Lower lobe of right lung (tissue), 2 donors: Measurements from ENCODE around the gene MYO1B. TPM values are rescaled to one million over a fixed set of nuclear protein-coding genes. Genes with fewer than 3 reads are reported as not detected.

Source experiments
- ATAC-seq, 2 donors: fragments of 200-7000 bp; cut with Tn5 transposase; one replicate each; pipeline ENCODE4 v1.9.1; 2020 to 2022; ENCODE audit warnings: mild to moderate bottlenecking in 2 of 2, moderate library complexity in 2 of 2
- DNase-seq: peaks from one replicate; pipeline ENCODE4 v3.0.0-alpha.2; 2020
- H3K27ac ChIP-seq: fragments of 200-600 bp; one replicate; pipeline ENCODE4 v1.8.0; 2022
- H3K27me3 ChIP-seq: fragments of 200-600 bp; one replicate; pipeline ENCODE4 v1.8.0; 2022; ENCODE audit warnings: low read depth
- H3K36me3 ChIP-seq: fragments of 200-600 bp; one replicate; pipeline ENCODE4 v1.8.0; 2022; ENCODE audit warnings: mild to moderate bottlenecking
- H3K4me1 ChIP-seq: fragments of 200-600 bp; one replicate; pipeline ENCODE4 v1.8.0; 2022
- H3K4me3 ChIP-seq: fragments of 200-600 bp; one replicate; pipeline ENCODE4 v1.8.0; 2022; ENCODE audit warnings: mild to moderate bottlenecking
- H3K9me3 ChIP-seq: fragments of 200-600 bp; one replicate; pipeline ENCODE4 v1.8.0; 2022
- intact Hi-C: fragments of 100-400 bp; cut with DNase I; formaldehyde crosslinking; loops from one replicate; pipeline ENCODE4 v1.11.0; 2022
- total RNA-seq: library from RNA; stranded (reverse); fragmentation: NEBNext Ultra II Directional; extraction: Animal tissue kit (Norgen Biotek cat#: 25700); gene quantifications from one replicate; pipeline ENCODE4 v1.2.1, GENCODE V29; 2021
- TF ChIP-seq, protein P1 (sequence below): fragments of 200-600 bp; IDR thresholded peaks from one replicate; pipeline ENCODE4 v1.8.0; 2022; ENCODE audit warnings: antibody characterized with exemption, mild to moderate bottlenecking
- donor health status: DM: no; HTN: yes; CAD: no; lungs with severe emphysema.

MYO1B gene
- total RNA-seq, 1 donor from 2014 or later, result 123 TPM

DNA sequence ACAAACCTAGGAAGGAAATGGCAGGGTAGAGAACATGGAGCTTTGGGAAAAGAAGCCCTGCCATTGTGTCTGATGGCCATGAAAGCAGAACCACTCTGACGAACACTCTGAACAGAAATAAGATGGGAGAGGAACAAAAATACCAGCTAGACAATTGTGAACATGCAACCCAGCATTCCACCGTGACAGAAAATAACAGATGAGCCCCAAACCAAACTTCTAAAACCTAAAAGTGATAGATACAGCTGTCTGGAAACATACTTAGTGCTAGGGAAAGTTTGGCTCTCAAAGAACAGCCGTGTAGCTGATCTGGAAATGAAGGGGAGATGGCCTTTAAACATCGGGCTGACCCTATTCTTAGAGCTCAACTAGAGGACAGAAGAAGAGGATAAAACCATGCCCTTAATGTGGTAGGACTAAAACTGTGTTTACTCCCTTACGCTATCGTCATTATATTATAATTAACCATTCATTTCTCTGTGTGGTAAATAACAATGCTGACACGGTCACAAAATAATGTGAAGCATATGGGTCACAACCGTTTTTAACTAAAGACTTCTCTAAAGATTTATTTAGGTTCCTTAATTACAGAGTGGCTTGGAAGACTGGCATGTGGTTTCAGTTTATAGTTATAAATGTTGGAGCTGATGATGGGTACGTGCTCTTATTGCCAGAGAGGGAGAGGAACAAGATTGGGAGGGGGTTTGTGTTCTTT is 80.6 kb downstream of the MYO1B start:
- H3K36me3 ChIP-seq, result peaks cover 10% of the 10 kb centered on the region
- TF ChIP-seq, protein P1, sequence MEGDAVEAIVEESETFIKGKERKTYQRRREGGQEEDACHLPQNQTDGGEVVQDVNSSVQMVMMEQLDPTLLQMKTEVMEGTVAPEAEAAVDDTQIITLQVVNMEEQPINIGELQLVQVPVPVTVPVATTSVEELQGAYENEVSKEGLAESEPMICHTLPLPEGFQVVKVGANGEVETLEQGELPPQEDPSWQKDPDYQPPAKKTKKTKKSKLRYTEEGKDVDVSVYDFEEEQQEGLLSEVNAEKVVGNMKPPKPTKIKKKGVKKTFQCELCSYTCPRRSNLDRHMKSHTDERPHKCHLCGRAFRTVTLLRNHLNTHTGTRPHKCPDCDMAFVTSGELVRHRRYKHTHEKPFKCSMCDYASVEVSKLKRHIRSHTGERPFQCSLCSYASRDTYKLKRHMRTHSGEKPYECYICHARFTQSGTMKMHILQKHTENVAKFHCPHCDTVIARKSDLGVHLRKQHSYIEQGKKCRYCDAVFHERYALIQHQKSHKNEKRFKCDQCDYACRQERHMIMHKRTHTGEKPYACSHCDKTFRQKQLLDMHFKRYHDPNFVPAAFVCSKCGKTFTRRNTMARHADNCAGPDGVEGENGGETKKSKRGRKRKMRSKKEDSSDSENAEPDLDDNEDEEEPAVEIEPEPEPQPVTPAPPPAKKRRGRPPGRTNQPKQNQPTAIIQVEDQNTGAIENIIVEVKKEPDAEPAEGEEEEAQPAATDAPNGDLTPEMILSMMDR, result no peak

DNA sequence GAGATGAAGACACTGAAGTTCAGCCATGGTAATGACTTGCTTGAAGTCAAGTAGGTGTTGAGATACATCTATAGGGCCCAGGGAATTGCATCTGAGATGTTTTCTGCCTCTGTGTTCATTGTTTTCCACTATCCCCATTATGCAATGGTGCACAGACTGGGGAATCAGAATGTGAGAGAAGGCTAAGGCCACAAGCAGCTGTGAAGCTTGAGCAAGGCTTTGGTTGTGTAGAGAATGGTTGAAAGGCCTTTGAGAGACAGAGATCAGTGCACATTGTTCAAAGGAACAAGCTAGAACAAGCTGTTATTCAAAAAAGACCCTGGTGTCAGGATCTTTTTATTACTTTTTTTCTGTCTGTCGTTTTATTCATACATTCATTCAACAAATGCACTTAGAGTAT is 82.3 kb downstream of the MYO1B start:
- H3K9me3 ChIP-seq, result peaks cover 9% of the 10 kb centered on the region
- H3K4me3 ChIP-seq, result no peak overlapping the region
- intact Hi-C loops, result no loop called here
- ATAC-seq (no peak), DNase-seq (no peak)
- TF ChIP-seq, protein P1, result no peak
- no peak overlapping the region for H3K27ac ChIP-seq
- no peaks in the 10 kb centered on the region for H3K27me3 ChIP-seq
- peaks cover 8% of the 10 kb centered on the region for H3K4me1 ChIP-seq
- H3K36me3 ChIP-seq, result peaks cover 20% of the 10 kb centered on the region

More for the DNA sequence above, 80.6 kb downstream of the MYO1B start:
- intact Hi-C loops, result no loop called here
- Histone ChIP-seq H3K27me3 (no peaks in the 10 kb centered on the region), H3K4me3 (no peak overlapping the region), H3K4me1 (peaks cover 21% of the 10 kb centered on the region), H3K27ac (no peak overlapping the region), H3K9me3 (peaks cover 9% of the 10 kb centered on the region)
- no peak for ATAC-seq
- DNase-seq, result no peak

DNA sequence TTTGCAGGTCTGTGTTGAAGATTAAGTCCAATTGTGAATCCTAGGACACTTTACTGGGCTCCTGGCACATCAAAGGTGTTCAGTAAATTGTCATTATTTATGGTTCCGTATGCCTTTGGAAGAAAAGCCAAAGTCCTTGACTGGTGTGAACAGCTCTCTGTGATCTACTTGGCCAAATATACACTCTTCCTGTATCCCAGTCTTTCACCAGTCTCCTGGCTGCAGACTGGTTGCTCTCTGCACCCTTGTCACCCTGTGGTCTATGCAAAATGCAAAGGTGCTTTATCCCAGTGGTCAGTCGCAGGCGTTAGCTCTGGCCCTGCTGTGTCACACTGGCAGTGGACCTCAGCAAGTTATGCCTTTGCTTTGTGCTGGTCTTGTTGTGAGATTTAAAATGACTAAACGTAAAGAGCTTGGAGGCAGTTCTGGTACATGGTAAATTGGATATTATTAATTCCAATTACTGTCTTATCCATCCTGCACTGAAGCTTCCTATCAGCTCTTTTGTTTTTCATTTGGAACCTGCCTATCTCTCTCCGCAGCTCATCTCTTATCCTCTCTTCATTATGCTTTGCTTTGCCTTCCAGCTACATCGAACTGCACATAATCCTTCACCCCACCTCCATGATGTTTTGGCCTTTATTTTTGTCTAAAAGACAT is 83.1 kb downstream of the MYO1B start:
- Histone ChIP-seq H3K4me1 (no peaks in the 10 kb centered on the region), H3K9me3 (peaks cover 9% of the 10 kb centered on the region), H3K4me3 (no peak overlapping the region), H3K27ac (no peak overlapping the region), H3K36me3 (peaks cover 20% of the 10 kb centered on the region), H3K27me3 (no peaks in the 10 kb centered on the region)
- intact Hi-C loops, result no loop called here
- no peak for DNase-seq
- ATAC-seq, result no peak
- TF ChIP-seq, protein P1, result no peak

DNA sequence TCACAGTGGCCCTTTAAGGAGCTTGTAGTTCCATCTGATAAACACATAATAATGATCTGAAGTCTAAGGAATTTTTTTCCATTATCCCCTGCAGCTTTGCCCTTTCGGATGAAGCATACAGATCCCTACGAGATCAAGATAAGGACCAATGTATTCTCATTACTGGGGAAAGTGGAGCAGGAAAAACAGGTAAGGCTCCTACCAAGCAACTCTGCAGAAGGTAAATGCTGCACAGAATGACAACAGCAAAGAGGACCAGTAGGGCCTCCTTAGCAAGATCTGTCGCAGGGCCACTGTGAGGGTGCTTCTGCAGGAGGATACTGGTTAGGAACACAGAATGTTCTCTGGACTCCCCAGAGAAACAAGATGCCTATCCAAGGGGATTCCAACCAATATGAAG is 84.6 kb downstream of the MYO1B start:
- no peaks in the 10 kb centered on the region for H3K4me1 ChIP-seq
- intact Hi-C loops, result no loop called here
- ATAC-seq (no peak), DNase-seq (no peak)
- no peaks in the 10 kb centered on the region for H3K9me3 ChIP-seq
- peaks cover 20% of the 10 kb centered on the region for H3K36me3 ChIP-seq
- no peak overlapping the region for H3K27ac ChIP-seq
- TF ChIP-seq, protein P1, result no peak
- no peaks in the 10 kb centered on the region for H3K27me3 ChIP-seq
- H3K4me3 ChIP-seq, result no peak overlapping the region

DNA sequence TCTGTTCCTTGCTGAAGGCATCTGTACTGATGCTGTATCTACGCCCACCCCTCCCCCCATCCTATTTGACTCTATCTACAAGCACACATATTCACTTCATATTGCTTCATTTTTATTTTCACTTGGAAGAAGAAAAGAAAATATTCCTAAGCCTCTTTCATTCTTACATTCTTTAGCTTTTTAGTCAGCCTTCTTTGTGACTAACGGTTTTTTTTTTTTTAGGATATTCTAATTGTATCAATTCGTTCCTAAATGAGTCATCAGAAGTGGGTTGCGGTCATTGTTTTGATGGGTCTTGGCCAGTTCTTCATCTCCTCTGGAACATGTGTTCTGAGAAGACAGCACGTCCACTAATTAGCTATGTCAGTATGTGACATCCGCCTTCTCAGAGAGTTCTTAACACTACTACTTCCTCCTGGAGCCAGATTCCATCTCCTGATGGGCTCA is 88.7 kb downstream of the MYO1B start:
- intact Hi-C loops, result no loop called here
- ATAC-seq (no peak), DNase-seq (no peak)
- Histone ChIP-seq H3K4me3 (no peak overlapping the region), H3K4me1 (no peaks in the 10 kb centered on the region), H3K36me3 (peaks cover 20% of the 10 kb centered on the region), H3K27me3 (no peaks in the 10 kb centered on the region), H3K27ac (no peak overlapping the region), H3K9me3 (no peaks in the 10 kb centered on the region)
- TF ChIP-seq, protein P1, result no peak
